Activated CD4-positive, alpha-beta T cell treated with anti-CD3 and anti-CD28 coated beads, Interleukin-10, Interleukin-2, amounts not matched to agents 100 ng/mL and 50 ng/mL, durations not matched to agents 16 hours and 8 hours (primary cell): ENCODE data around the gene IRGQ.
A peak's percentile ranks its signal among the peaks of the same experiment; 100 is the strongest.
"Not testable (repeated sequence)": the region's sequence is repeated elsewhere in the genome, so short reads cannot be mapped to it uniquely, and the experiment has no call there.

ENCODE experiments used
- DNase-seq: peaks from one replicate; pipeline ENCODE4 v3.0.0-alpha.2; 2020

Gene IRGQ

GRCh38 chr19:43595999-43596841, at the start of gene IRGQ, which contains the start of gene ZNF576:
Gene IRGQ (minus strand): TSS chr19:43596134. CDS start chr19:43595338, 796 bp downstream.
Gene ZNF576 (plus strand): TSS chr19:43596595. CDS start chr19:43597109, 514 bp downstream.
- DNase-seq, result peak; percentile 100

- no peak for DNase-seq
Observed at GRCh38 chr19:43644181-43644580, 48.2 kb upstream of the IRGQ start.

GRCh38 chr19:43643326-43643725, 47.4 kb upstream of the IRGQ start:
- no peak for DNase-seq

GRCh38 chr19:43642531-43642930, 46.6 kb upstream of the IRGQ start:
- no peak for DNase-seq

GRCh38 chr19:43641333-43641732, 45.4 kb upstream of the IRGQ start:
- DNase-seq, result no peak

GRCh38 chr19:43640424-43640757, 44.5 kb upstream of the IRGQ start:
- DNase-seq, result no peak

GRCh38 chr19:43639519-43640423, 43.8 kb upstream of the IRGQ start, which contains the start of gene CADM4:
Gene CADM4 (minus strand): TSS chr19:43639850. CDS start chr19:43639790, 60 bp downstream.
- no peak for DNase-seq

GRCh38 chr19:43638995-43639518, 43.1 kb upstream of the IRGQ start:
- DNase-seq, result no peak

GRCh38 chr19:43638214-43638994, 42.5 kb upstream of the IRGQ start:
- no peak for DNase-seq

- no peak for DNase-seq
Observed at GRCh38 chr19:43636121-43636683, 40.3 kb upstream of the IRGQ start.

- DNase-seq, result not testable (repeated sequence)
Observed at GRCh38 chr19:43635561-43635940, 39.6 kb upstream of the IRGQ start.

- DNase-seq, result no peak
Observed at GRCh38 chr19:43634872-43635560, 39.1 kb upstream of the IRGQ start.

- DNase-seq, result no peak
Observed at GRCh38 chr19:43634506-43634871, 38.6 kb upstream of the IRGQ start.

- no peak for DNase-seq
Observed at GRCh38 chr19:43634068-43634467, 38.1 kb upstream of the IRGQ start.

GRCh38 chr19:43633520-43633919, 37.6 kb upstream of the IRGQ start:
- DNase-seq, result no peak

GRCh38 chr19:43631491-43631890, 35.6 kb upstream of the IRGQ start:
- DNase-seq, result no peak

GRCh38 chr19:43628646-43629326, 32.9 kb upstream of the IRGQ start:
- no peak for DNase-seq

GRCh38 chr19:43626838-43627237, 30.9 kb upstream of the IRGQ start:
- no peak for DNase-seq

GRCh38 chr19:43625918-43626579, 30.1 kb upstream of the IRGQ start:
- DNase-seq, result peak; percentile 24

GRCh38 chr19:43624933-43625332, 29.0 kb upstream of the IRGQ start:
- peak; percentile 90 for DNase-seq
